Iris pigment epithelial cell (primary cell): ENCODE measurements around the gene SEMA4D.

Source experiments
- DNase-seq: peaks from one replicate; pipeline ENCODE4 v3.0.0-alpha.2; 2011; ENCODE audit warnings: low read depth

SEMA4D gene

DNA sequence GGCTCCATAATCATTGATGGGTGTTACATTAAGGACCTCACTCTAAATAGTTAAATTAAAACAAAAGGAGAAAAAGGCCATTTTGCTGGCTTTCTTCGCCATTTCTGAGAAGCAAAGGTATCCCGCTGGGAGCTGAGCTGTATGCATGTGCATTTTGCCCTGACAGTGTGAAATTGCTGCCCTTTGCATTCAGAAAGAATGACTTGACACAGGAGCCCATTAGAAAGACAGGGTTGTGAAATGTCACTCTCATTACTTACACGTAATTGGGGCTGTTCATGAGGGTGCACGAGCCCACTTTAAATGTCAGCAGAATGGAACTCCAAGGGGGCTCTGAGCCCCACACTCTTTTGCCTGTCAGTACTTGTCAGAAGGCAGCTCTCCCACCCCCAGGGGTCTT, 85.0 kb downstream of the SEMA4D start:
- no peak for DNase-seq

DNA sequence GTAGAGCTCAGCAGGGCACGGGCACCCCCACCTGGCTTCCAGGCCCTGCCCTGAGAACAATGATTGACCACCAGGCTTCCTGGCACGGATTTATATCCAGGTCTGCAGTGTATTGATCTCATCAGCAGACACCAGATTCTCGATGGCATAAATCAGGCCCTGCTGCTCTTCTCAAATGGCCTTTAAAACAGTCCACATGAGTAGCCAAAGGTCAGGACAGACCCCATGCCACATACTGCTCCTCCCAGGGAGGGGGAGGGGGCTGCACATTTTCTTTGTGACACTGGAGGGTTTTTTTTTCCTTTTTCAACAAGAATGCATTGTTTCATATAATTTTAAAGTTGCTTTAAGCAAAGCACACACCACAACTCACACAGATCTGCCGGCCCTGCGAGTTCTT, 85.4 kb downstream of the SEMA4D start:
- DNase-seq = no peak

DNA sequence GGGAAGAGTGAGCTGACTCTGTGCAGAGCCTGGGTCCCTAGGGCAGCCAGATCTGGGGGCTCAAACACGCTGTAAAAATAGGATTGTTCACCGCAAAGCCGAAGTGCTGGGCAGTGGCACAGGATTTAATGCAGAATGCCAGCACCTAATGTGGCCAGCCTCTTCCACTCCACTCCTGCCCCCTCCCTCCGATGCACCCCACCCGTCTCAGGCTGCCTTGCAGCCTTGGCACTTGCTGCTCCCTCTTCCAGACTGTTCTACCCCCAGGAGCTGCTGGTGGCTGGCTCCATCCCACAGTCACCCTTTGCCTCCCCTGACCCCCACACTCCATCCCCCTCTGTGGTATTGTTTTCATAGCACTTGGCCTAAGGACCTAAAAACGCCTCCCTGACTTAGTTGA, 86.2 kb downstream of the SEMA4D start:
- DNase-seq = no peak

DNA sequence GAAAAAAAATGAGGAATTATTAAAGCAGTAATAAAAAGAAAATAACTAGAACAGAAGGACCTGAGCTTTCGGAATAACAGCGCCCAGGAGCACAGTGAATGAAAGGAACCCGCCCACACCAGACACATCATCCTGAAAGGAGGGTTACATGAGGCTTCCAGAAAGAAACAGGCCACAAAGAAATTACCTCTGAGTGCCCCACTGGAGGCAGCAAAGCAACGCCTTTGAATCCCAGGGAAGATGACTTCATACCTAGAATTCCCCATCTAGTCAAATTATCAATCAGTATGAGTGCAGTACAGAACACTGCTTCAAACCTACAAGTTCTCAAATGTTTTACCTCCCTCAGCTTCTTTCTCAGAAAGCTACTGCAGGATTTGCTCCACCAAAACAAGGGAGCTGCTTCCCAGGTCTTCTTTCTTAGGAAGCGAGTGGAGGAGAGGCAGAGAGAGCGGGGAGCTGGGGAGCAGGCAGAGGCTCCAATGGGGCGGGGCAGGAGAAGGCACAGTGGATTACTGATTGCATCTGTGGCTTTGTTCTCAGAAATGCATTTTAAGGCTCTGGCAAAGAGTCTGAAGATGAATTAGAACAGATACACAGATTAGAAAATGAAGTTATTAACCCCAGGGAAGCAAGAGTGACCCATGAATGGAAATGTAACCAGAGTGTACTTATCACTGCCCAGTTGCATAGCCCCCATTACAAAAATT, 87.1 kb downstream of the SEMA4D start:
- no peak for DNase-seq

DNA sequence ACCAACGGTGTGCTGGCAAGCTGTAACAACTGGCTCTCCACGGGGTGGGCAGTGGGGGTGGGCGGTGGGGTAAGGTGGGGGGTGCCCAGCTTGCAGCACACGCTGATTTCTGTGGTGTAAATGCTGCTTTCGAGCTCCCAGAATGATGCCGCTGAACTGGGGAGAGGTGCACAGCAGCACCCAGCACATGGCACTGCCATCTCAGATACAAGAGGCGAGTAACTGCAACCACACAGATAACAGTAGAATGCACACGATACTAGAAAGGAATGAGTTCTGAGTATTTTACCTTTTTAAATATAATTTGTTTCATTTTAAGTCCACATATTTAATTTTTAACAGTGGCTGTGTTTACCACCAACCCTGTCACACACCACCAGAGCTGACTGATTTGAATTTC, 87.9 kb downstream of the SEMA4D start:
- no peak for DNase-seq

DNA sequence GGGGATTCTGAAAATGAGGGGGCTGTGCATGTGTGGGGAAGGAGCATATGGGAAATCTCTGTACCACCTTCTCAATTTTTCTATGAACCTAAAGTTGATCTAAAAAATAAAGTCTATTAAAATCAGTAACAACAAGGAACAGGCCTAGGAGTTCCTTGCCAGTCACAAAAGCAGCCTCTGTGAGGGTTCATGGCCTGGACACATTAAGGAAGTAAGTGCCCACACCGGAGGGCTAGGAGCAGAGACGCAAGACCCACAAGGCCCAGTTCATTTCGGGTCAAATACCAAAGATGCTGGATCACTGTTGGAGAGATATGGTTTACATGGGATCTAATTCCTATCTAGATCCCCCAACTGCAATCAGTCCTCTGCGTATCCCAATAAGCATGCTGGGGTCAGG, 88.4 kb downstream of the SEMA4D start:
- no peak for DNase-seq

DNA sequence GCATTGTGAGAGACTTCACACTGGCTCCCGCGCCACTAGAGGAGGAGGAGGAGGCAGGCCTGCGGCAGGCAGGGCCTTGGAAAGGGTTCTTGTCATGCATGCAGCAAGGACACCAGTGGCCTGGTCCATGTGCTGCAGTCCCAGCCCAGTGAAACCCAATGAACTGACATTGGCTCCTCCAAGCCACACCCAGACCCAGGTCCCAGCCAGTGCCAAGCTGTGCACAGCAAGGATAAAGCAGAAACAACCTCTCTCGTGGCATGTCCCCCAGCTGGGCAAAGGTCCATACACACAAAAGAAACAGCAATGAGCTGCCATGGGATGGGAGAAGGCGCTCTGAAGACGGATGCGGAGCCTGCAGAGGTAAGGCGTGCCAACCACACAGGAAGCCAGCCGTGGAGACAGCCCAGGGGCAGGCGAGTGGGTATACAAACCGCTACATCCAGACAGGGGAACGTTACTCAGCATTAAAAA, 89.2 kb downstream of the SEMA4D start:
- no peak for DNase-seq

DNA sequence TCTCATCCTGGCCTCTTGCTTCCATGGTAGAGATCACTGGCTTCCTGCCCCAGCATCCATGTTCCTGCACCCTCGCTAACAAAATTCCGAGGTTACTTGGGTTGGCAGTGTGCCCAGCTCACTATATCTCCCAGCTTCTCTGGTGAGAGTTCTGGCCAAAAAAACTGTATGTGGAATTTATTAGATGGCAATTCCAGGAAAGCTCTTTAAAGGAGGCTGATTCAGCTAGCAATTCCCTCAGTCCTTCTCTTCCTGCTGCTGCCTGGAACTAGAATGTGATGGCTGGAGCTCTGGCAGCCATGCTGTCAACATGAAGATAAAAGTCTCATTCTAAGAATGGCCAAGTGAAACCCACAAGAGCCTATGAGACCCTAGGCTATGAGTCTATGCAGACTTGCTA, 90.8 kb downstream of the SEMA4D start:
- DNase-seq = no peak

DNA sequence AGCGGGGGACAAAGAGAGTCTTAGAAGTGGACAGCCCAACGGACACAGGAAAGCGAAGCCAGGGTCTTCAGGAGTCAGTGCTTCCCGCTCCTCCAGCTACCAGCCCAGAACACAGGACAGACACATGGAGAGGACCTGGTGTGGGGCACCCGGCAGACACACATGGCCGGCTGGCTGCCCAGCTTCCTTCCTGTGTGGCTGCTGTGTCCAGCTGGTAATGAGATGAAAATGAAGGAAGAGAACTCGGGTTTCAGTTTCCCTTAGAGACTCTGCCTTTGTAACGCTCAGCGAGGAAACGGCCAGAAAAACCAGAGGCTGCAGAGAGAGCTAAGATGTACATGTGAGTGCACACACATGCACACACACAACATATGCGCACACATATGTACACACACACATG, 92.1 kb downstream of the SEMA4D start:
- no peak for DNase-seq

DNA sequence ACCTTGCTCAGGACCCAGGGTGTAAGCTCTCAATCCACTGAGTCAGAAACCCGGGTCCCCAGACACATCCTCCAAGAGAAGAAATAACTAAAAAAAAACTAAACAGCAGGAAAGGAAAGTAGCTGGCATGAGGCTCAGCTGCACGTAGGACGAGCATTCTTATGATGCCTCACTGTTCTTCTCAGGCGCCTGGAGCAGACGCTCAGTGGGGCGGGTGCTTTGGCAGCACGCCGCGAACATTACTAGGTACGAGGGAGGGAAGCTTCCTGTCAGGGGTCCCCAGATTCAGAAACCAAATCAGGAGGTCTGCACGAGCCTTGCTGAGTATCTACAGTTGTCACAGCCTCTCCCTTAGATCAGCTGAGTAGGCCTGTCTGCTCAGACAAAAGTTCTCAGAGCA, 93.8 kb downstream of the SEMA4D start:
- DNase-seq = no peak

DNA sequence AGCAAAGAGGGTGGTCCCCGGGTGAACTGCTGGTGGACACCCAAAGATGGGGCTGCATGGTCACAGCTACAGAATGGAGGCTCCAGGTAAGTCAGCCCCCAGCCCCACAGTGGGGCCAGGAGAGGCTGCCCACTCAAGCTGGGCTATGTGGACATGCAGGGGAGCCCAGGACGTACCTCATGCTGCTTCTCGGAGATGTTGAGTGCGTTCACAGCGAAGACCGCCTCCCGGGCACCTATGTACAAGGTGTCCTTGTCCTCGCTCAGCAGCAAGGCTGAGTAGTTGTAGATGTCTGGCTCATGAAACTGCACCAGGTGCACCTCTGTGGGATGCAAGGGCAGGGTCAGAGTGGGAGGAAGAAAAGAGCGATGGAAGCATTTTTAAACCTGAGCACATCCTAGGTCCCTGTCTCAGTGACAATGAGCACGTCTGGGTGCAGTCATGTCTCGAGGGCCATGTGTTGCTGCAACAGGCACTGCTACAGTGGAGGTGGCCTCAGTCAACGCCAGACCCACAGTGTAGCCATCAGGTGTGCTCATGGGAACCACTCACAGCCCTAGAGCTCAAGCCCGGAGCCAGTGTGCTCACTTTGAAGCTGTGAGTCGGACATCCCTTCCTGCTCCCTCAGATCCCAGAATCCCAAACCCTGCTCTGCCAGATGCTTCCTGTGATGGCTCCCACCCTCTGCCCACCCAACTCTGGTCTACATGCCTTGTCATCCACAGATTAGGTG, 95.1 kb downstream of the SEMA4D start:
- no peak for DNase-seq

DNA sequence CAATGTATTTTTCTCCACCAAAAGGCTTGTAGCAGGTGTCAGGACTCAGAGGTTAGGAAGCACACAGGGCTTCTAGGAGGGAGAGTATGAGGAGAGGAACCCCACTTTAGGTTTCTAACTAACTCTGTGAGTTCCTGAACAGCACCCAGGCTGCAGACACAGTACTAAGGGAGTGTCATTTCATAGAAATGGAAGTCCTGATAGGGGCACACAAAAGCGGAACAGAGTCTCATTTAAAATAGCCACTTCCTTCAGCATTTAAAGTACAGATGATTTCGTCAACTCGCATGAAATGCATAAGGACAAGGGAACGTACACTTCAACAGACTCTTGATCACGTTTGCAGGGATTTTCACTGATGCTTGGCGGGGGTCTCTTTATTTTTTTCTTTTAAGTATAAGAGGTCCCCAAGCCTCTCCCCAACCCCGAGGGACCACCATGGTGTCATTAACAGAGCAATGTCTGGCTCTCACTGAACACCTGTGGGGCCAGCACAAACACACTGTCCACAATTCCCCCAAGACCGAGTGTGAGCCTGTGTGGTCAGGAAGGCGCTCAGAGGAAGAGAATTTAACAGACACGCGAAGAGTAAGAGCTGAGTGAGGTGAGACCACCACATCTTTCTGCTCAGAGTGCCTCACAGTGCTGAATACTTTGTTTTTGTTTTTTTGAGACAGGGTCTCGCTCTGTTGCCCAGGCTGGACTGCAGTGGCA, 97.4 kb downstream of the SEMA4D start:
- no peak for DNase-seq

DNA sequence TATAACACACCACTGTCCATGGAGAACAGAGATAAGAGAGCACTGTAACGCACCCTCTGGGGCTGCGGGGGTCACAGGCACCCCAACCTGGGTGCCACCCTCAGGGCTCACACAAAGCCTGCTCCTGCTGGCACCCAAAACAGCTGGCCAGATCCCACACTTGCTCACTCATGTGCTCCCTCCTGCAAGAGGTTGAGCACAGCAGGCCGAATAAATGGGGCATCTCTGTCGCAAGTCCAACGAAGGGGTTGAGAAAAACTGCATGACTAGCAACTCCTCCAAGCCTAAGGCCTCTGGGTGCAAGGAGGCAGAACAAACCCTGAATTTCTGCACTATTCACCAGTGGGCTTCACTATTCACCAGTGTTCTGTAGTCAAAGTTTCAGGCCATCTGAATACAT, 99.3 kb downstream of the SEMA4D start:
- DNase-seq = no peak

DNA sequence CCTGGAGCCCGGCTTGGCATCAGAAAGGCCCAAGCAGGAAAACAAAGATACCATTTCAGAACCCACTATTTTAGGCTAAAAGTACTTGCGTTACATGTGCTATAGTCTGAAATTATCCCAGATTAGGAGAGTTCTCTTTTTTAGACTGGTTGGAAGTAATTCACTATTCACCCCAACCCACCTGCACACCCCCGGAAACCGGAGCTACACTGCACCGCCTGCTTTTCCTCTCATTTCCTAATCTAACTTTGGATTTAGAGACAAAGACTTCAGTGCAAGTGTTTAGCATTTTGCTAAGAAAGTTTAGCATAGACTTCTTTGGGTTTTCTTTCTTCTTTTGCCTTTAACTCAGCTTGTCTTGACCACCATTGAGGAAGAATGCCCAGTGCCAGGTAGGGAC, 100.4 kb downstream of the SEMA4D start:
- no peak for DNase-seq

DNA sequence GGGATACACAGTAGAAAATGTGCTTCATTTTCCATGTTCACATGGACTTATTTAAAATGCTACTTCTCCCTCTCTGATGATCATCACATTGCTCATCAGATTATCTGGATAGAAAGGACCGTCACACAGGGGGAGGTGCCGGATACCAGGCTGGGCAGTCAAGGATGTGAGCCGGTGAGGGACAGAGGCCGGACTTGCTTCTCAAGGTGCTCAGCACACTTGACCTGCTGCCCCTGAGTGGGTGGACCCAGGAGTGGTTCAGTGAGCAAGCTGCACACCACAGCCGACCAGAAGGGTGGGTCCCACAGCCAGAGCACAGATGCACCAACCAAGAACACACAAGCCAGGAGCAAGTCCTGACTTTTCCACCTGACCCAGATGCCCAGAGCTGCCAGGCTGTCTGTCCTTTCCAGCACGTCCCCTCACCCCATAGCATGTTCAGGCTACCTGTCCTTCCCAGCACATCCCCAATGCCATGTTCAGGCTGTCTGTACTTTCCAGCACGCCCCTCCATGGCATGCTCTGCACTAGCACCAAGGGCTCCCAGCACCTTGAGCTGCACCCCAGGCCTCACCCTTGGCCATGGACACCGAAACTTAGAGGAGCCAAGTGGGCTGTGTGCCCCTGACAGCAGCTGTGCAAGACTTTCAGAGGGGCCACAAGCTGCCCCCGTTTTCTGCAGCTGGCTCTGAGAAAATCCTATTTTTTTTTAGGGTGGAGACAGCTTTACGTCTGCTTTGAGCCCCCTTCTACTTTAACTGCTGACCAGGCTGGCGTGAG, 101.8 kb downstream of the SEMA4D start:
- DNase-seq = no peak

DNA sequence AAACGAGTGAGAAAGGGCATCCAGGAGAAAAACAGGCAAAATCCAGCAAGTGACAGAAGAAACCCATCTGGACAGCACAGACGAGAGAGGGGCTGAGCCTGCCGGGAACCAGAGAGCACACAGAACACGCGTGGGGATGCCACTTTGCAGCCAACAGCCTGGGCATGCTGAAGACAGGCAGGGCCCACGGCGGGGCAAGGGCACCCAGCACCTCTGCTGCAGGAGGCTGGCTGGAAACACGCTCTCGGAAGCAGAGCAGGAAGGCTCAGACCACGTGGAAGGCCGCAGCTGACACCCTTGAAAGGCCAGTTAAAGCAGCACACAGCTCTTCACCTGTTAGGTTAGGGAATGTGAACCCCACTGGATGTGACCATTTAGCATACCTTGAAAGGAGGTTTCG, 103.5 kb downstream of the SEMA4D start:
- no peak for DNase-seq

DNA sequence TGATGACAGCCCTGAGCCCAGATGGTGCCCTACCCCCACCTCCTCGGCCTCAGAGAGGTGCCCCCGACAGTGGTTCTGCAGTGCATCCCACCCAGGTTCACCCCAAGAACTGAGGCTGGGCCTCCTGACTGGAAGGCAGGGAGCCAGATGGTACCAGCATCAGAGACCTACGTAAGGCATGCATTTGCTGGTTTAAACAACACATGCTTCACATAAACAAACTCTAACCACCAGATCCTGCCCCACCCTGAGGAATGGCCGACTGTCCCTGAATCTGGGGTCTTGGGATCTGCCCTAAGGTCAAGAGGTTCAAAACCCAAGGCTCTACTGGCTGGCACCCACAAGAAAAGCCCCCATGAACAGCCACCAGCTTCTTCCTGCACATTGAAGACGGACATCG, 106.3 kb downstream of the SEMA4D start:
- no peak for DNase-seq

DNA sequence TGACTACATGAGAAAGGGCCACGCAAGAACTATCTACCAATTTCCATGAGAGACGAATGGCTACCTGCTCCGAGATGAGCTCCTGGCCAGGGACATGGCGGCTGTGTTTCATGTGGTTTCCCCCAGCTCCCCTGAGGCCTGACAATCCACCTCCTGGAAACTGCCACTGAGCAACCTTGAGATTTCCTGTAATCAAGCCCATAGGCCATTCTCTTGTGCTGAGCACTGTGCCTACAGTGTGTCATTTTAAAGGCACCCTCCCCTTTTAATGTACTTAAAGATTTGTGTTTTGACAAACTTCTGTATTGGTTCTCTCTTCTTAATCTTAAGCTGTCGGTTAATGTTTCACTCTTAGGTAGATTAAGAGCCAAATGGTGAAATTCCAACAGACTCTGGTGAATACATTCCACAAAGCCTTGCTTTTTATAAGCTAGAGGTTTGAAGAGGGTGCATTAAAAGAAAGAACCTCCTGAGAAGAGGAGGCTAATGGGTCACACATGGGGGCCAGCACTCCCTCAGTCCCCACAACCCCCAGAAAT, 107.3 kb downstream of the SEMA4D start:
- no peak for DNase-seq

DNA sequence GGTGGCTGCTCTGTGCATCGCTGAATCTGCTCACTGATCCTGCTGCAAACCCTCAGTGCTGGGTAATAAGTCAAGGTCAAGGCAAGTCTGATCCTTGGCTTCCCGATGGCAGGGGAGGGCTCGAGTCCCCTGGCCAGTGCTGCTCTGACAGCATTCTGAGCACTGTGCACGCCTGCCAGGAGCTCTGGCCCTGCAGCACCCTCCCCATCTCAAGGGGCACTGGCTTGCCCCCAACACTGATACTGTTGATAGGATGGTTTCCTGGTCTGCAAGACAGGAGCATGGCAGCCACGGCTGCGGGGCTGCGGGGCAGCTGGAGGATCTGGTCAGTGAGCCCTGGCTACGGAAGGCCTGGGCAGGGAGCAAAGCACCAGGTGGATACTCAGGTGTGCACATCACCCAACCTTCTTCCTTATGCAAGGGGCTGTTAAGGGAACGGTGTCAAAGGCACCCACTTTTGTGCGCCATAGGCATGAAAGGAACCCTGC, 107.8 kb downstream of the SEMA4D start:
- DNase-seq = no peak

DNA sequence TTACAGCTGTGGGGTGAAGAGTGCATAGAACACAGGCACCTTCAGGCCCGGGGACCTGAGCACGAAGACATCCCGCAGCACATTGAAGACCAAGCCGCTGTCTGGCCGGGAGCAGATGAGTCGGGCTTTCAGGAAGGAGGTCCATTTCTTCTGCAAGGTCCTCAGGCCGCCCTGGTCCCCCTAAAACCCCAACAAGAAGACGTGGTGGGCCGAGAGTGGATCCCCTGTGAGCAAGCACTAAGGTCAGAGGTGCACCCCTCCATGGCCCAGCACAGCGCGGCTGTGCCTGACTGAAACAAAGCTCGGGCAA, 109.1 kb downstream of the SEMA4D start:
- DNase-seq = no peak

DNA sequence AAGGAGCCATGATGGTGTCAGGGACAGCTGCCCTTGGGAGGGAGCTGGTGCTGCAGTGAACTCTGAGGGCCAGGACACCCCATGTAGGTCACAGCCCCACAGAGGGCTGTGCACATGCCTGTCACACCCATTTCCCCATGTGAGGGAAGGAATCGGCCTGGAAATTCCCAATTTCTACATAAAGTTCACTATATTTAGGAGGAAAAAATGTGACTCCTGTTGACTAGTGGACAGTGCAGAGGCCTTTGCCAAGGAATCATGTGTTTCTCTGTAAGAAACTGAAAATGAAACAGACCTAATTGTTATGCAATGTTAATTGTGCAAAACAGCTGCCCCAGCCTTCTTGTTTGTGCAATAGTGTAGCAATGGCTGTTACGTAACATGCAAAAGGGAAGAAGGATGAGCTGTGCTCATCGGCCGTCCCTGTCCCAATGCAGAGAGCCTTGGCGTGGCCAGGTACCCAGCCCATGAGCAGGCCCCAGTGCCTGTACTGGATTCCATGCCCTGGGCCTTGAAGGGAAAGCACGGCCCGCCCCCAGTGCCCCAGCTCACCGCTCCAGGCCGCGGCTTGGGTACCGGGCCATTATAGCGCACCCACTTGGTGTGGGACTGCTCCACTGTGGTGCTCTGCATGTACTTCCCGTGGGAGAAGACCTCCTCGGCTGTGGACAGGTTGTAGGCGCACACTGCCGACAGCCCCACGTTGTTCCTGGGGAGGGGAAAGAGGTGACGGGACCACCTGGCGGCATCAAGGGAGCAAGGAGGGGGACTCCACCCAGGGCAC, 109.6 kb downstream of the SEMA4D start:
- DNase-seq = peak; percentile 93
